Measurements from ENCODE around the gene SLC2A13. TPM values are rescaled to one million over a fixed set of nuclear protein-coding genes. Genes with fewer than 3 reads are reported as not detected.
"Not testable (repeated sequence)": the region's sequence is repeated elsewhere in the genome, so short reads cannot be mapped to it uniquely, and the experiment has no call there.

The SLC2A13 gene
- total RNA-seq, 2 experiments from 2014 or later, result 2.0 to 2.1 TPM

DNA sequence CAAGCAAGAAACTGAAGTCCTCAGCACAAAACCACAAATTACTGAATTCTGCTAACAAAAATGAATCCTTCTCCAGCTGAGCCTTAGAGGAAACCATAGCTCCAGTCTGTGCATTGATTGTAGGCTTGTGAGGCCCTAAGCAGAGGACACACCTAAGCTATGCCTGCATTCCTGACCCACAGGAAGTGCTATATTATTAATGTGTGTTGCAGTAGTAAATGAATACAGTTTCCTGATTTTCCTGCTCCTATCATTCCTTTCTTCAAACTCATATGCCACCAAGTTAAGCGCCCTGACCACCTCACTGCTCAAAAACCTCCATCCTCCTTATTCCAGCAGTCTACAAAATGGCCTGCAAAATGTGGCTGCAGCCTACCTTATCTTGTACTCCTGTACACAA, 334.4 kb downstream of the SLC2A13 start:
- no peak for DNase-seq
- H3K9me3 Mint-ChIP-seq, result no peaks in the 10 kb centered on the region
- intact Hi-C loops (cut with micrococcal nuclease), result no loop called here

DNA sequence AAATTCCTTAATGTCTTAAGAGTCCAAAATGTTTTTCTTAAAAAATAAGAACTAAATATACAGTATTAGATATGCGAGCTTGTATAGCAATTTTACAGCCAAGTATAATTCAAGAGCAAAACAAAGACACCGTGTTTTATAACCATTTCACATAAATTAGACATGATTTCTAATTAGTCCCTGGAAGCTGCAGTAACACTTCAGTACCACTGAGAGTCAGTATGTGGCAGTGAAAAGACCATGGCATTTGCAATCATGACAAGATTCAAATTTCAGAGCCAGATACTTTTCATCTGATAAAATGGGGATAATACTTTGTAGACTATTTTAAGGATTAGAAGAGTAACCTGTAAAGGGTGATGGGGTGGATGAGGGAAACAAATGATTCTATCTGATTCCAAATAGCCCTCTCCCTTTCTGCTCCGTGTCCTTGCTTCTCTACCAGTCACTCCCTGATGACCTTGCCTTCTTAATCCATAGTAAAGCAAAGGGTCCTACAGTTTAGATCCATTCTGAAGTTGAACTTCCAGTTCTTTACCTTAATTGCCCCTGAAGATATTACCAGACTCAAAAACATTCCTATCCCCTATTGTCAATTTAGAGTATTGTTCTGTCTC, 340.8 kb downstream of the SLC2A13 start:
- intact Hi-C loops (cut with micrococcal nuclease), result loop anchor here (1.0 to 10.0 kb wide), 5 partner anchors 193 to 550 kb away; no protein-coding TSS in a partner anchor
- no peaks in the 10 kb centered on the region for H3K9me3 Mint-ChIP-seq
- CTCF ChIA-PET, result interaction anchor here (0.6 to 4.5 kb wide), 2 partner anchors 226 to 468 kb away, joined by 4 to 23 read pairs; no protein-coding TSS in a partner anchor
- H3K4me3 Mint-ChIP-seq, result no peak overlapping the region
- H3K36me3 Mint-ChIP-seq (ENCODE audit: low read depth), result no peaks in the 10 kb centered on the region
- no peaks in the 10 kb centered on the region for H3K4me1 Mint-ChIP-seq (ENCODE audit: low read depth)
- no peak for DNase-seq
- H3K27ac Mint-ChIP-seq, result no peak overlapping the region
- H3K27me3 Mint-ChIP-seq (ENCODE audit: low read depth), result no peaks in the 10 kb centered on the region

More for the DNA sequence above, 334.4 kb downstream of the SLC2A13 start:
- Mint-ChIP-seq H3K36me3 (ENCODE audit: low read depth) (no peaks in the 10 kb centered on the region), H3K4me3 (no peak overlapping the region), H3K27me3 (ENCODE audit: low read depth) (no peaks in the 10 kb centered on the region), H3K4me1 (ENCODE audit: low read depth) (no peaks in the 10 kb centered on the region), H3K27ac (no peak overlapping the region)
- CTCF ChIA-PET, result no interaction called here

DNA sequence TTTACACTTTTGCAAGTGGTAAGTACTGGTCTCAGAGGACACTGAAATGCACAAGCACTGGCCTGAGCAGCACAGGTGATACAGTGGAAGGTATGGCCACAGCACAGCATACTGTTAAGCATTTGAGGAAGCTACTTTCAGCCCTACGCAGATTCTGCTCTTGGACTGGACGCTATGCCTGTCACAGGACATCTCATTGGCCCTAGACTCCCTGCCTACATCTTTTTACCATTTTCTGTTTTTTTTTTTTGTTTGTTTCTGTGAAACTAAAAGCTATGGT, 342.1 kb downstream of the SLC2A13 start:
- Mint-ChIP-seq H3K27ac (no peak overlapping the region), H3K36me3 (ENCODE audit: low read depth) (no peaks in the 10 kb centered on the region), H3K9me3 (no peaks in the 10 kb centered on the region), H3K4me3 (no peak overlapping the region), H3K27me3 (ENCODE audit: low read depth) (no peaks in the 10 kb centered on the region), H3K4me1 (ENCODE audit: low read depth) (no peaks in the 10 kb centered on the region)
- no peak for DNase-seq
- CTCF ChIA-PET, result interaction anchor here (0.6 to 4.5 kb wide), 3 partner anchors 221 to 797 kb away, joined by 3 to 23 read pairs (median 5); no protein-coding TSS in a partner anchor
- intact Hi-C loops (cut with micrococcal nuclease), result loop anchor here (10.0 kb wide), 1 partner anchor 551 kb away; no protein-coding TSS in a partner anchor

DNA sequence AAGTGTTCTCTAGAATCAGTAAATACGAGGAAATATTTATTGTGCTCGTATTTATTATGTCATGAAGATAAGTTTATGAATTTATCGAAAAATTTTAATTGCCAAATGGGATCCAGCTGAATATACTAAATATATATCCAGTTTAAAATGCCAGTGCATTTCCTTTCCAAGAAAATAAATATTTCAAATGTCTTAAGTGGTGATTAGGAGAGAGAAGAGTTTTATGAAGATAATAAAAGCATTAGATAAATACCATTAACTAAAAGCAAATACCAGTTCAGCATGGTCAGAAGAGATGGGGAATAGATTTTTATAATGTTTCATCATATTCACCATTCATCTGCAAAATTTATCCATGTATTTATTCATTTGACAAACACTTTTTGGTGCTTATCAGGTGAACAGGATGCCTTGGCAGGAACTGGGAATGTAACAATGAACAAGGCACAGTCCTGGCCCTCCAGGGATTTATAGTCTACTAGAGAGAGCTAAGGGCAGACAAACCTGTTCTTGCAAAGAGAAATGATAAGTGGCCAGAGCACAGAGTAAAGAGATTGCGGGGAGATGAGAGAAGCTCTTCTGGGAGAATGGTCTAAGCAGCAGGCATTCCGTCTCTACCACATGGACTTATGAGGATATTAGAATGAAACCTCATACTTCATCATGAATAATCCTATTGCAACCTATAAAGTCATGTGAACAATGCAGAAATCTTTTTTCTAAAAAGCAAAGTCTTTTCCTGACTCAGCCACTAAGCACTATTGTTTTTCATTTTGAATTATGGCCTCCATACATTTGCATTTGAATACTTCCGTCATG, 342.6 kb downstream of the SLC2A13 start:
- CTCF ChIA-PET, result interaction anchor here (0.6 to 4.5 kb wide), 4 partner anchors 16 to 797 kb away, joined by 3 to 23 read pairs (median 4); no protein-coding TSS in a partner anchor
- intact Hi-C loops (cut with micrococcal nuclease), result loop anchor here (10.0 kb wide), 1 partner anchor 552 kb away; no protein-coding TSS in a partner anchor
- Mint-ChIP-seq H3K4me3 (no peak overlapping the region), H3K36me3 (ENCODE audit: low read depth) (no peaks in the 10 kb centered on the region), H3K27me3 (ENCODE audit: low read depth) (no peaks in the 10 kb centered on the region), H3K4me1 (ENCODE audit: low read depth) (no peaks in the 10 kb centered on the region), H3K27ac (no peak overlapping the region), H3K9me3 (no peaks in the 10 kb centered on the region)
- DNase-seq, result no peak

DNA sequence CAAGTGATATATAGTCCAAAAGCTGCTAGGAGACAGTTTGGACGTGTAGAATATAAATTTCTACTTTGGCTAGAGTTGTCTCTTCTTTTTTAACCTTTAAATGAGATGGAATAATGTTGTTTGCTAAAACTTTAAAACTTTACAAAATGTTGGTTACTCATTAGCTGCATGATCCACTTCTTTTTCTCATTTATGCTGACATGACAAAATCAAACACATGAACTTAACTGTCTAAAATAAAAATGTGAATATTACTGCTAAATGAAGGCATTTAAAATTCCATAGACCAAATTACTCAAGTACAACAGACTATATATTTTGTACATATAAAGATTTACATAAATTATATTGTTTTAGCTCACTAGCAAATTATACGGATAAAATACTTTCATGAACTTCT, 350.4 kb downstream of the SLC2A13 start:
- no peaks in the 10 kb centered on the region for H3K9me3 Mint-ChIP-seq
- no peaks in the 10 kb centered on the region for H3K36me3 Mint-ChIP-seq (ENCODE audit: low read depth)
- H3K4me1 Mint-ChIP-seq (ENCODE audit: low read depth), result no peaks in the 10 kb centered on the region
- no peaks in the 10 kb centered on the region for H3K27me3 Mint-ChIP-seq (ENCODE audit: low read depth)
- no peak for DNase-seq
- intact Hi-C loops (cut with micrococcal nuclease), result no loop called here
- CTCF ChIA-PET, result no interaction called here
- no peak overlapping the region for H3K27ac Mint-ChIP-seq
- no peak overlapping the region for H3K4me3 Mint-ChIP-seq

DNA sequence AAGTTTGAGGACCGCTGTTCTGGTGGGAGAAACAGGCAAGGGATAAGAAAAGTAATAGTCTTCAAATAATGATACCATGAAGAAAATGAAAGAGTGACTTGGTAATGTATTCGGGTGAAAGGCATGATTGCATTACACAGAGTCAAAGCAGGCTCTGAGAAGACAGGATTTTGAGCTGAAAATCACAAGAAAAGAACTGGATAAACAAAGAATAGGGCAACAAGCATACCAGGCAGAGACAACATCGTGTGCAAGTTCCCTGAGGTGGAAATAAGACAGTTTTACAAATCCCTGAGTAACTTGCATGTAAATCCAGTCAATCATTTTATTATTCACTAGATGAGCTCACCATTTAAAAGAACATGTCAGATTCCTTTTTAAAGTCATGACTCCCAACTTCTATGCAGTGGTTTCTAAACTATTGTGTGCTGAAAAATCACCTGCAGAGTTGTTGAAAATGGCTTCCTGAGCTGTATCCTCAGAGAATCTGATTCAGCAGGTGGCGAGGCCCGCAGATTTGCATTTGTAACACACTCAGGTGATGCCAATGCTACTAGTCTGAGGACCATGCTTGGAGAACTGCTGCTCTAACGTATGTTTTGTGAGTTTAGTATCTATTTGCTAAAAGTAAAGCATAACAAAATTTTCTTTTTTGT, 353.3 kb downstream of the SLC2A13 start:
- Mint-ChIP-seq H3K27me3 (ENCODE audit: low read depth) (no peaks in the 10 kb centered on the region), H3K36me3 (ENCODE audit: low read depth) (no peaks in the 10 kb centered on the region), H3K9me3 (peaks cover 6% of the 10 kb centered on the region), H3K4me3 (no peak overlapping the region), H3K27ac (no peak overlapping the region), H3K4me1 (ENCODE audit: low read depth) (no peaks in the 10 kb centered on the region)
- DNase-seq, result no peak
- intact Hi-C loops (cut with micrococcal nuclease), result no loop called here
- CTCF ChIA-PET, result interaction anchor here (1.0 kb wide), 1 partner anchor 673 kb away, joined by 3 read pairs; no protein-coding TSS in a partner anchor

DNA sequence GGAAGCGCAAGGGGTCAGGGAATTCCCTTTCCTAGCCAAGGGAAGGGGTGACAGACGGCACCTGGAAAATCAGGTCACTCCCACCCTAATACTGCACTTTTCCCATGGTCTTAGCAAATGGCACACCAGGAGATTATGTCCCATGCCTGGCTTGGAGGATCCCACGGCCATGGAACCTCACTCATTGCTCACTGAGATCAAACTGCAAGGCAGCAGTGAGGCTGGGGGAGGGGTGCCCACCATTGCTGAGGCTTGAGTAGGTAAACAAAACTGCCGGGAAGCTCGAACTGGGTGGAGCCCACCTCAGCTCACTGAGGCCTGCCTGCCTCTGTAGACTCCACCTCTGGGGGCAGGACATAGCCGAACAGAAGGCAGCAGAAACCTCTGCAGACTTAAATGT, 359.7 kb downstream of the SLC2A13 start:
- H3K27me3 Mint-ChIP-seq (ENCODE audit: low read depth); H3K36me3 Mint-ChIP-seq (ENCODE audit: low read depth); DNase-seq; CTCF ChIA-PET; H3K4me1 Mint-ChIP-seq (ENCODE audit: low read depth); H3K4me3 Mint-ChIP-seq; H3K27ac Mint-ChIP-seq; intact Hi-C loops (cut with micrococcal nuclease): not testable (repeated sequence)
- H3K9me3 Mint-ChIP-seq, result peaks cover 13% of the 10 kb centered on the region

DNA sequence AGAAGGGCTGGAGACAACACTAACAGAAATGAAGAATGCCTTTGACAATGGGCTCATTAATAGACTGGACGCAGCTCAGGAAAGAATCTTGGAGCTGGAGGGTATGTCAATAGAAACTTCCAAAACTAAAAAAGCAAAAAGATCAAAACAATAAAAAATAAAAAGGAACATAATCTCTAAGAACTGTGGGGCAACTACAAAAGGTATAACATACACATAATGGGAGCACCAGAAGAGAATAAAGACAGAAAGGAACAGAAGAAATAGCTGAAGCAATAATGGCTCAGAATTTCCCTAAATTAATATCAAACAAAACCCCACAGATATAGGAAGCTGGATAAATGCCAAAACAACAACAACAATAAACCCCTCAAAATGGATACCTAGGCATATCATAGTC, 362.2 kb downstream of the SLC2A13 start:
- no peak overlapping the region for H3K4me3 Mint-ChIP-seq
- H3K27ac Mint-ChIP-seq, result no peak overlapping the region
- H3K27me3 Mint-ChIP-seq (ENCODE audit: low read depth), result no peaks in the 10 kb centered on the region
- CTCF ChIA-PET, result no interaction called here
- H3K4me1 Mint-ChIP-seq (ENCODE audit: low read depth), result no peaks in the 10 kb centered on the region
- H3K9me3 Mint-ChIP-seq, result peaks cover 7% of the 10 kb centered on the region
- H3K36me3 Mint-ChIP-seq (ENCODE audit: low read depth), result peaks cover 4% of the 10 kb centered on the region
- intact Hi-C loops (cut with micrococcal nuclease), result no loop called here
- DNase-seq, result no peak

DNA sequence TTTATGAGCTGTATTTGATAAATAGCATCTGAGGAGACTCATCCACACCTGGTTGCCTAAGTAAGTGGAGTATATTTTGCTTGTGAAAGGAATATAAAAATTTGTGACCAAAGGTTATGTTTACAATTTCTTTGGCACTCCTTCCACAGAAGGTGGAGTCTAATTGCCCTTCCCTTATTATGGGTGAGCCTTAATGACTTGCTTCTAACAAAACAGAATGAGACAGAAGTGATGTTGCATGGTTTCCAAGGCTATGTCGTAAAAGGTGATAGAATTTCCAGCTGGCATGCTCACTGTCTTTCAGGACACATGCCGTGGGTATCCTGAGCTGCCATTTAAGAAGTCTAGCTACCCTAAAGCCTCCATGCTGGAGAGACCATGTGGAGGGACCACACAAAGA, 369.5 kb downstream of the SLC2A13 start:
- Mint-ChIP-seq H3K4me3 (no peak overlapping the region), H3K4me1 (ENCODE audit: low read depth) (no peaks in the 10 kb centered on the region), H3K36me3 (ENCODE audit: low read depth) (peaks cover 2% of the 10 kb centered on the region), H3K27me3 (ENCODE audit: low read depth) (no peaks in the 10 kb centered on the region), H3K9me3 (peaks cover 10% of the 10 kb centered on the region), H3K27ac (no peak overlapping the region)
- intact Hi-C loops (cut with micrococcal nuclease), result no loop called here
- no peak for DNase-seq
- CTCF ChIA-PET, result no interaction called here

DNA sequence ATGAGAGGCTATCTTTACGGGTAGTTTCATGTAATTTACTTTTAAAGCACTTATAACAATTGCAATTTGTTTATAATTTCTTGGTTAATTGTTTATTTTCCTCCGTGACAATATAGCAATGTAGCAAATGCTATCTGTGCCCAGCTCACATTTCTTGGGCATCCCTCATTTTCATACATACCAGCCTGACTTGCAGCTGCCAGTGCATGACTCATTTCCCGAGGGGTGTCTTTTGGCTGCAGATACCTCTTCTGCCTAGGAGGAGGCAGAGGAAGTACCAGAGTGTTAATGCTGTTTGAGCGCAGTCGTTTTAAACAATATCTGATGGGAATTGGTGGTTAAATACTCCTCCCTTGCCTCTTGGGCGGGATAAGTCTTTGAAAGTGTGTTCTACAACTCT, 382.1 kb downstream of the SLC2A13 start:
- H3K4me1 Mint-ChIP-seq (ENCODE audit: low read depth), result no peaks in the 10 kb centered on the region
- no peak overlapping the region for H3K27ac Mint-ChIP-seq
- DNase-seq, result no peak
- intact Hi-C loops (cut with micrococcal nuclease), result no loop called here
- H3K27me3 Mint-ChIP-seq (ENCODE audit: low read depth), result no peaks in the 10 kb centered on the region
- H3K9me3 Mint-ChIP-seq, result peaks cover 2% of the 10 kb centered on the region
- no peak overlapping the region for H3K4me3 Mint-ChIP-seq
- H3K36me3 Mint-ChIP-seq (ENCODE audit: low read depth), result no peaks in the 10 kb centered on the region
- CTCF ChIA-PET, result no interaction called here

DNA sequence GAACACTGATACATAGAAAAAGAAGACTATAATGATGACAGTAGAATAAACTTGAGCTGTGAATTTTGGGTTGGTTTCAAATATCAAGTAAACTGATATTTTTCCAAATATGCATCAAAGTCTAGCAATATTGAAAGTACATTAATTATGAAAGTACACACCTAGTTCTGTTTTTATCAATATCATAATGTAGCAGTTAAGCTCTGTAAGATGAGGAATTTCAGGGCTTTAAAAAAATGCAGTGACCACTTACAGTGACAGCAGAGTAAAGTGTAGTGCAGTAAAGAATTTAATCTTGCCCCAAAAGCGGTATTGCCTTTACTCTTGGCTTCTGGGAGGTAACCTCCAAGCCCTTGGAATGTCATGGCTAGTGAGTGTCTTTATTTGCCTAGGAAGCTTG, 383.4 kb downstream of the SLC2A13 start:
- Mint-ChIP-seq H3K4me1 (ENCODE audit: low read depth) (no peaks in the 10 kb centered on the region), H3K9me3 (no peaks in the 10 kb centered on the region), H3K36me3 (ENCODE audit: low read depth) (no peaks in the 10 kb centered on the region), H3K4me3 (no peak overlapping the region), H3K27ac (no peak overlapping the region), H3K27me3 (ENCODE audit: low read depth) (no peaks in the 10 kb centered on the region)
- DNase-seq, result no peak
- intact Hi-C loops (cut with micrococcal nuclease), result no loop called here
- CTCF ChIA-PET, result no interaction called here

DNA sequence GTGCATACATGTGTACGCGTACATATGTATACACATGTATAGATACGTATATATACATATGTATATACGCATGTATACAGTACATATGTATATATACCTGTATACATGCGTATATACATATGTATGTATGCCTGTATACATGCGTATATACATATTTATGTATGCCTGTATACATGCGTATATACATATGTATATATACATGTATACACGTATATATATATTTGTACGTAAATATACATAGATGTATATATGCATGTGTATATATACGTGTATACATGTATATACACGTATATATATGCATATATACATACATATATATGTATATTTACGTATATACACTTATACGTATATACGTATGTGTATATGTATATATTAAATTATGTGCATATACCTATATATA, 392.3 kb downstream of the SLC2A13 start:
- CTCF ChIA-PET, result no interaction called here
- Mint-ChIP-seq H3K36me3 (ENCODE audit: low read depth) (no peaks in the 10 kb centered on the region), H3K4me1 (ENCODE audit: low read depth) (no peaks in the 10 kb centered on the region), H3K27ac (no peak overlapping the region), H3K27me3 (ENCODE audit: low read depth) (no peaks in the 10 kb centered on the region), H3K4me3 (no peak overlapping the region), H3K9me3 (no peaks in the 10 kb centered on the region)
- DNase-seq, result no peak
- intact Hi-C loops (cut with micrococcal nuclease), result no loop called here
